T47D (cell line): ENCODE data around the gene CACYBP.

Experiments used
- DNase-seq, 2 experiments: peaks; one replicate each; pipeline versions ENCODE4 v3.0.0 to v3.0.0-alpha.2; 2011 to 2012; ENCODE audit warnings: low read depth in 1 of 2, low spot score in 1 of 2
- JUND ChIP-seq: IDR thresholded peaks from 2 replicates; pipeline ENCODE4 v1.6.1; 2012; ENCODE audit warnings: low read depth
- in situ Hi-C: cut with HindIII; loops from 2 replicates; pipeline ENCODE4 v1.10.0; 2016; ENCODE audit warnings: low sequenced_read_pairs, low pct_unique_long_range_greater_than_20kb

Gene CACYBP

DNA sequence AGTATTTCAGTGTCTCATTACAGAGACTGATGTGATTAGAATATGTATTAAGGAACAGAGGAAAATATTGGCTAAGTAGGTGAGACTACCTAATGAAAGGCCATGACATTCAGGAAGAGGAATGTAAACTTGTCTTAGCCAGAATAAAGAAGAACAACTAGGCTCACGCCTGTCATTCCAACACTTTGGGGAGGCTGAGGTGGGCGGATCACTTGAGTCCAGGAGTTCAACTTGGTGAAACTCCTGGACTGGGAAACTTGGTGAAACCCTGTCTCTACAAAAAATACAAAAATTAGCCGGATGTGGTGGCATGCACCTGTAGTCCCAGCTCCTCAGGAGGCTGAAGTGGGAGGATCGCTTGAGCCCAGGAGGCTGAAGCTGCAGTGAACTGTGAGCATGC, 14.8 kb upstream of the CACYBP start:
- in situ Hi-C loops: no loop called here
- no peak for DNase-seq
- TF ChIP-seq JUND: no peak

DNA sequence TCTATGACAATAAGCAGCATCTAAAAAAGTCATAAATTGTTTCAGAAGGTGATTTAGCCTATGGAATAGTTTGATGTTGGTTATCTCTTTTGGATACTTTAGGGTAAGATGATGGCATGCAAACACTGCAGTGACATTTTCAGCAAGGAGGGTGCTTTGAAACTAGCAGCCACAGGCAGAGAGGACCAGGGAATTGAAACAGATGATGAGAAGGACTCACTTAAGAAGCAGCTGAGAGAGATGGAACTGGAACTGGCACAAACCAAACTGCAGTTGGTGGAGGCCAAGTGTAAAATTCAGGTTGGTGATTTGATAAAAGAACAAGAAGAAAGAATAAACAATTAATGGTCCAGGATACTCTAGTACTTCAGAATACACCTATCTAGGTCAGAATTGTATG, 11.2 kb upstream of the CACYBP start:
- no peak for TF ChIP-seq JUND
- in situ Hi-C loops: no loop called here
- no peak for DNase-seq

DNA sequence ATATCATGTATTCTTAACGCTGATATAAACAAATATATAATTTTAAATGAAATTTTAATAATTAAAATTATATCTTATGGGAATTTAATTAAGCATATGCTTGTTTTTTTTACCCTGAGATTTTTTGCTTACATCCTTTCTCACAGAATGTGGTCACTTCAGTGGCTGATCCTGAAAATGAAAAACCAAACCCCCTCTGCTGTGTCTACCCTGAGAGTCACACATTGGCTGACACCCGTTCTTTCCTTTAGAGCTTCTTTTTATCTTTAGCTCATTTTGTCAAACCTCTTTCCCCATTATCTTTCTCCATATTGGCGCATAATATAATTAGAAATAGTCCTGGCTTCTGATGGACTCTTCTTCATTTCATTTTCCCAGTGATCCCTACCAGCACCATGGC, 10.8 kb upstream of the CACYBP start:
- no peak for TF ChIP-seq JUND
- DNase-seq: no peak
- in situ Hi-C loops: no loop called here

DNA sequence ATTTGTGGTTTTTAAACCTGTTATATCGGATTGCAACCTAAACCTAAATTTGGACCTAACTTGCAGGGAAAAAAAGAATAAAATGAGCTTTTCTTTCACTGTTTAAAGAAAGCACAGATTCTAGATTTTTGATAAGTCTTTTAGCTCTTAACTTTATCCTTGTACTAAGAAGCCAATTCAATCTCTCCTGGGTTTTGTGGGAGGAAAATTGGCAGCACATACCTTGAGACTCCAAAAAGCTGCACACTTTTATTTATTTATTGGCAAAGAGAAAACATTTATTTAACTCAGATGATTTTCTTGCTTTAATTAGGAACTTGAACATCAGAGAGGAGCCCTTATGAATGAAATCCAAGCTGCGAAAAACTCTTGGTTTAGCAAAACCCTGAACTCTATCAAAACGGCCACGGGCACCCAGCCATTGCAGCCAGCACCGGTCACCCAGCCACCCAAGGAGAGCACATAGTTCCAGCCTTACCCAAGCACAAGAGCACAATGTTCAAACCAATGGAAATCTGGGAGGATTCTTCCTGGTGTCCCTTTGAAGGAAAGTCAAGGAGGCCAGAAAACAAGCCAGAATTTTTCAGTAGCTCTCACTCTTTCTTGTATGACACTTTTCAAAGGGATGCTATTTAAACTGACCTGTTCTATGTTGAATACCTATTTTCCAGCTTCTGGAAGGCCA, 10.1 kb upstream of the CACYBP start:
- TF ChIP-seq JUND: no peak
- in situ Hi-C loops: no loop called here
- DNase-seq: peak in 1 of 2 experiments; percentile 16

DNA sequence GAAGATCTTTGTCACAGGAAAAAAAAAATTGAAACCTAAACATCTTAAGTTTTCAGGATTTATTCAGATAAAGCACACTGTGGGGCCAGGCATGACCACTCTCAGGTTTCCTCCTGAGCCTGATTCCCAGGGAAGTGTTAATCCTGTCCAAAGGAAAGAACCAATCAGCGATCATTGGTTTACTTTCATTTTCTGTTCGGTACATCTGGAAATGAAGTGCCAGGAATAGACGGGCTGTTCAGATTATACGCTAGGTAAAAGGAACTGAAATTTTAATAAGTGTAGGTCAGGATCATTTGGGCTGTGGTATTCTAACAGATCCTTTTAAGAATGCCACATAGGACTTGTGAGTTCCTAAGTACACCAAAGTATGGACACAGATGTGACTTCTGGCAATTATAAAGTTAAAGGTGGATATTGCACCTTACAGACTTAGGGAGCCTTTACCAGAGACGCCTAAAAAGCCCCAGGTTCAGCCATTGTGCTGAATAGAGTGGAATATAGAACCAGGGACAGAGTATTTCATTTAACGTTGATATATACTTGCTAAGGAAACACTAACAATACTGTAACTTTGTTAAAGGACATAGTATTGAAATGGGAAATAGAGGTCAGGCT, 9.3 kb upstream of the CACYBP start:
- TF ChIP-seq JUND: no peak
- DNase-seq: peak; percentile 70 to 86
- in situ Hi-C loops: no loop called here

DNA sequence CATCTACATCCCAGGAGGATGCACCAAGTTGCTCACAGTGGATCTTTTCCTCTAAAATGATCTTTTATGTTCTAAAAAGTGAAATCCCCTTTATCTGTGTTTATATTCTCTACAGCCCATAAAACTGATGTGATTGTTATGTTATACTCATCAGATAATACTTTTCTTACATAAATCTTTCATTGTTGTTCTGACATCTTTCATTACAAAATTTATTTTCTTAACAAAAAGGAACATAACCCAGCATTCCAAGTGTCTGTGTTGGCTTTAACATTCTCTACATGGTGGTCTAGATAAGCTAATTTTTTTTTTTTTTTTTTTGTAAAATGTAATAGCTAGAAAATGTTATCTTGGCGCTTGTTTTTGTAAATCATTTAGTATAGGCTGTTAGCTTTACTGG, 8.3 kb upstream of the CACYBP start:
- no peak for TF ChIP-seq JUND
- DNase-seq: no peak
- in situ Hi-C loops: no loop called here

DNA sequence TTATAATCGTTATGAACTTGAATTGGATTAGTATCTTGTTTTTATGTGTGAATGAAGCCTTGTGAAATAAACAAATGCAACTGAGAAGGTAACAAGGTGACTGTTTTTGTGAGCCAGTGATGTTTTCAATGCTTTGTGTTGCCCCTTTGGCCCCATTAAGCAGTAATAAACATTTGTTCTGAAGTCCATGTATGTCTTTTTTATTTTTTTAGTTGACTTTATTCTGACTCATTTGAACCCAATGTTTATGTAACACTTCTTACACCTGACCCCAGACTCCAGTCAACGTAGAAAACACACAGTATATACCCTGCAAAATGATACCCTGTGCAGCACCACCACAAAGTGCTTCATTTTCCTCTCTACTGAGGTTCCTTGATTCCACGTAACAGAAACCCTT, 4.6 kb upstream of the CACYBP start:
- no peak for TF ChIP-seq JUND
- in situ Hi-C loops: no loop called here
- no peak for DNase-seq

DNA sequence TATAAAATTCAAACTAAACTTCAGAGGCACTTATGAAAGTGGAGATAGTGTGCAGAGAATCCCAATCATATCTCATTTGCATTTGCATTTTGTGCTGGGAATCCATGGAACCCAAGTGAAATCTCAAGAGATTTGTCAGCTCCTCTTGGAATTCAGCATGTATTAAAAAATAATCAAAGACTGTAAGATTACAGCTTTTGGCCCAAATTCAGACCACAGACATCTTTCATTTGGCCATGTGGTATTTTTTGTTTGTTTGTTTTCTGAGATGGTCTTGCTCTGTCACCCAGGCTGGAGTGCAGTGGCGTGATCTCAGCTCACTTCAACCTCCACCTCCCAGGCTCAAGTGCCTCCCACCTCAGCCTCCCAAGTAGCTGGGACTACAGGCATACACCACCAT, 3.8 kb upstream of the CACYBP start:
- no peak for DNase-seq
- TF ChIP-seq JUND: no peak
- in situ Hi-C loops: no loop called here

DNA sequence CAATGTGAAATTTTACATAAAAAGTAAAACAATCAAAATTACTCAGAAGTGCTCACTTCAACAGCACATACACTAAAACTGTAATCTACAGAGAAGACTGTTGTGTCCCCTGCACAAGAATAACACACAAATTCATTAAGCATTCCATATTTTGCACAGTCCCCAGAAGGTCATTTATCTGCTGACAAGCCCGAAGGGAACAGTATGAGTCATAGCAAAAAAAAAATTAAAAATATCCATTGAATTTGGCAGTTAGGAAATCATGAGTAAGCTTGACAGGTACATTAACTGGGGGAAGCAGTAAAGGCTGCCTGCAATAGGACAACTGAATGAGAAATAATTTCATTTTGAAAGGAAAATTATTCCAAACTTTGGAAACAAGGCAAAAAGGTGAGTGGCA, 3.3 kb upstream of the CACYBP start:
- in situ Hi-C loops: no loop called here

DNA sequence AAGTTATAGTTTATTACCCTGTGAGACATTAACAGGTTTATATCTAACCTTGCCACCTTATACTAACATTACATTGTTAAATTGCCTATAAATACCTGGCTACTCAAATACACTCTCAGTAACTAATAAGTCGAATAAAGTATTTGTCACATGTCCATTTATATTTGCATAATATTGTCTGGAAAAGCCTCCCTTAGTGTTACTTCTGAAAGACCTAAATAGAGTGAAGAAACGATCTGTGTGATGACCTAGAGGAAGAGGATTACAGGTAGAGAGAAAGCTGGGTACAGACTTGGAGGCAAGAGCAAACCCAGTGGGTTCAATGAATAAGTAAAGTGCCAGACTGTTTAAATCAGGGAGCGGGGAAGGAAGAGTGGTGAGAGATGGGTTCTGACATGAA, 2.7 kb upstream of the CACYBP start:
- no peak for TF ChIP-seq JUND
- in situ Hi-C loops: no loop called here
- DNase-seq: no peak

More for the DNA sequence above, 3.3 kb upstream of the CACYBP start:
- DNase-seq: no peak
- no peak for TF ChIP-seq JUND

DNA sequence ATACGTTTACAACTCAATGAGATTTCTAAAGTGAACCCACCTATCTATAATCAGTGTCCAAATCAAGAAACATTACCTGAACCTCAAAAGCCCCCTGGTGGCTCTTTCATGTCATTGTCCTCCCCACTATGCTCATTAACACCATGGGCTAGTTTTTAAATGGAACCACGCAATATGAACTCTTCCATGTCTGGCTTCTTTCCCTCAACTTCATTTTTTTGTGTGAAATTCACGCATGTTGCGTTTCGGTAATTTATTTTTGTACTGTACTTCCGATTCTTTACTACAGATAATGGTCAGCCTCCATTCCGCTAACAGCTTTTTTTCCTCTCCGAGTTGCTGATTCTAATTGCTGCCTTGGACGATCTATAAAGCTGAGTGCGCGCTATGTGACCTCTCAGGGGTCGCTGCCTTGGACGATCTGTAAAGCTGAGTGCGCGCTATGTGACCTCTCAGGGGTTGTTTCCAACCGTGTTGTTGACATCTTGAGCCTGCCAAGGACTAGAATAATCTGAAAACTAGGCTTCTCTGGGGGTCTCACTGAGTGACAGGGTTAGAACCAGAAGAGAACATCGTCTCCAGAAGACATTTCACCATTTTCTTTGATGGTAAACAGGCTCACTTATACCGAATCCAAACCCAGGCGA, 1.1 kb upstream of the CACYBP start:
- DNase-seq: peak in 1 of 2 experiments; percentile 81
- in situ Hi-C loops: no loop called here
- no peak for TF ChIP-seq JUND

DNA sequence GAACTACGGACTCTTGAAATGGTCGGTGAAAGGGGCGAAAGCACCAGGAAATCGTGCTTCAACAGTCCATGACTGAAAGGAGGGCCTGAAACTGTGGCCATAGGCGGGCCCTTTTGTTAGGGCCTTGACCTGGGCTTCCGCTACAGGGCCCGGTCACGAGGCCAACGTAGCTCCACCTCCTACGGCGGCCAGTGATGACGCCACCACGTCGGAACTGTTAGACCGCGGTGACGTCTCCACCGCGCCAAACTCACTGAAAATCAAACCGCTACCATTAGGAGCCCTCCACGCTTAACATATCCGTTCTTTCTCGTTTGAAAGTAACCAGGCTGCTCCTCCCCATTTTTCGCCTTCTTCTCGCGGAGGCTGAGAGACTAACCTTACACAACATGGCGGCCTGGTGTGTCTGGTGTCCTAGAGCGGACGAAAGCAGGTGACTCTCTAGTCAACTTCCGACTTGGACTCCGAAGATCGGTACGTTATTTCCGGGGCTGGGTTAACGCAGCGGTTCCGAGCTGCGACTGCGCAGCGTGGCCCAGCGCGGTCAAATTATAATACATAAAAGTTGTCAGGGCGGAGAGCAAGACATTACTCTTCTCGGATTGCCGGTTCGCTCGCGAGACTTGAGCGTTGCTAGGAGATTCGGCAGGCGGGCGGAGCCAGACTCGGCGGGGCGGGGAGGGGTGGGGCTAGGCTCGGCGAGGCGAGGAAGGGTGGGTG, 371 bp upstream of the CACYBP start:
- no peak for TF ChIP-seq JUND
- DNase-seq: peak; percentile 66 to 100
- in situ Hi-C loops: no loop called here

DNA sequence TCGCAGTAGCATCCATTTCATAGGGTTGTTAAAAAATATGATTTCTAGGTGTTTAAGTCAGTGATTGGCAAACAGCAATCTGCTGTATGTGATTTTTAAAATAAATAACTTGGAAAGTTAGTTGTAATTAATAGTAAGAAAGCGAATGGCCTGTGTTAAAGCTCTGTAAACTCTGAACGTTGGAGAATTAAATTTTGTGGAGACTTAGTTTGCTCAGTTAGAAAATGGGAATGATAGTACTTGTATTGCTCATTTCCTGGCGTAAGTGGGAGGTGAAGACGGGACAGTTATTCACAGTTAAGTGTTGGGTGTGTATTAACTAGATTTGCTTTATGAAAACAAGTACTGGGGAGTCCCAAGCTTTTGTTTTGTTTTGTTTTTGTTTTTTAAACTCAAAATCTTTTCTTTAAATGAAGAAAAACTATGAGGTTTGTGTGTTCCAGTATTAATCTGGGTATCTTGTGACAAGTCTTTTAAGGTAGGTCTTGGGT, 995 bp downstream of the CACYBP start:
- peak in 1 of 2 experiments; percentile 6 for DNase-seq
- no peak for TF ChIP-seq JUND
- in situ Hi-C loops: no loop called here
